ENCODE results near the gene DCAF10.

Gene DCAF10

DNA sequence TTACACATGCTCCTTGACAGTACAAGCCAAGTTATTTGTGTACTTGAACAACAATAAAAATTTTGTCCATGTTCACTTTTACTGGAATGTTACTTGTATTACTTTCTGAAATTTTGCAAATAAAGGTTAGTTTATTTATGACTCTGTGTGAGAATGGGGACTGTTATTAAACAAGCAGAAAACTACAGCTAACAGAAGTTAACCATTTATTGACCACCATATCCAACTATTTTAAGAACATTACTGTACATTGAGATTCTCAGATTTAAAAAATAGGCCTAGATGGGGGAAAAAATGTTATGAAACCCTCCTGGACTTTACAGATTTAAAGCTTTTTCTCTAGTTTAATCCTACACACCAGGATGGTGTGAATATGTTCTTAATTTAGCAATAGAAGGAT, 101.5 kb downstream of the DCAF10 start:
- no peaks in the 10 kb centered on the region for H3K27me3 ChIP-seq (replicated peaks; ENCODE audit: control insufficient read depth, insufficient read depth, low read length)
- H3K4me3 ChIP-seq (replicated peaks; ENCODE audit: low read depth, low read length): peak overlapping the region; percentile 2; the same call in 1 of the 2 replicates

DNA sequence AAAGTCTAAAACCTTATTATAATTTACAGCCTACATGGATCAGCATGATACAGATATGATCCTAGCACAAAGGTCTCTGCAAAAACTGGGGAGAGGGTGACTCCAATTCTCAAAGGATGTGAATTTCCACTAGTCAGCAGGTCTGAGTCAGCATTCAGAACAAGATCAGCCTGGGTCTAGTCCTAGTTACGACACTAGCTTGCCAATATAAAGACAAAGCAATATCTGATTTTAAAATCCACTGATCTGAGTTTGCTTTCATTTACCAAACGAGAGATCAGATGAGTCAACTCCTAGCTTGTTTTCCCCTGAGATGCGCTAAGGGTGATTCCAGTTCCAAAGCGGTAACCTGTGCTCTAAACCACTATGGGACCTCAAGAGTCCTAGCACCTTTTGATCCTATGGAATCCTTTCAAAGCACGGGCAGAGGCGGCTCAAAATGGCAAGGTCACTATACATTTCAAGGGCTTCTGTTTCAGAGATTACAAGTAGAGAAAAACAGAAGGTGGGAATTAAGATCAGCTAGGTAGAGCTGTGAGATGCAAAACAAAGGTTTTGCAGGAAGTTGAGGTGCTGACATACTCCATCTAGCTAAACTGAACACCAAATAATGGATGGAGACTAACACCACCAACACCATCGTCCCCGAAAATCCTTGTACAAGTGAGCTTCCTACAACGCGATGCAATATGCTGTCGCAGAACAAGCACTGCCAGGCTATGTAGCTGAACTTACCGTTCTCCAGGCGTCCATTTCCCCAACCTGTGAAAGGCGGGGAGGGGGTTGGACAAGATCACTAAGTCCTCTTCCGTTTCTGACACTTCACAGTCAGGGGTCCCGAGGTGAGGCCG, 102.4 kb downstream of the DCAF10 start:
- no peaks in the 10 kb centered on the region; the same call in 1 of the 2 replicates for H3K36me3 ChIP-seq (ENCODE audit: control insufficient read depth, insufficient read depth, low read length)
- H3K27me3 ChIP-seq (replicated peaks; ENCODE audit: control insufficient read depth, insufficient read depth, low read length): no peaks in the 10 kb centered on the region
- TF ChIP-seq, protein P1, sequence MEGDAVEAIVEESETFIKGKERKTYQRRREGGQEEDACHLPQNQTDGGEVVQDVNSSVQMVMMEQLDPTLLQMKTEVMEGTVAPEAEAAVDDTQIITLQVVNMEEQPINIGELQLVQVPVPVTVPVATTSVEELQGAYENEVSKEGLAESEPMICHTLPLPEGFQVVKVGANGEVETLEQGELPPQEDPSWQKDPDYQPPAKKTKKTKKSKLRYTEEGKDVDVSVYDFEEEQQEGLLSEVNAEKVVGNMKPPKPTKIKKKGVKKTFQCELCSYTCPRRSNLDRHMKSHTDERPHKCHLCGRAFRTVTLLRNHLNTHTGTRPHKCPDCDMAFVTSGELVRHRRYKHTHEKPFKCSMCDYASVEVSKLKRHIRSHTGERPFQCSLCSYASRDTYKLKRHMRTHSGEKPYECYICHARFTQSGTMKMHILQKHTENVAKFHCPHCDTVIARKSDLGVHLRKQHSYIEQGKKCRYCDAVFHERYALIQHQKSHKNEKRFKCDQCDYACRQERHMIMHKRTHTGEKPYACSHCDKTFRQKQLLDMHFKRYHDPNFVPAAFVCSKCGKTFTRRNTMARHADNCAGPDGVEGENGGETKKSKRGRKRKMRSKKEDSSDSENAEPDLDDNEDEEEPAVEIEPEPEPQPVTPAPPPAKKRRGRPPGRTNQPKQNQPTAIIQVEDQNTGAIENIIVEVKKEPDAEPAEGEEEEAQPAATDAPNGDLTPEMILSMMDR (IDR thresholded peaks at IDR 0.05; ENCODE audit: insufficient read depth, low read length, poor library complexity, severe bottlenecking): no peak
- peak overlapping the region; percentile 71 for H3K4me3 ChIP-seq (replicated peaks; ENCODE audit: low read depth, low read length)
- DNase-seq (ENCODE audit: extremely low read depth, insufficient read length): no peak

More for the DNA sequence above, 101.5 kb downstream of the DCAF10 start:
- no peaks in the 10 kb centered on the region; the same call in 1 of the 2 replicates for H3K36me3 ChIP-seq (ENCODE audit: control insufficient read depth, insufficient read depth, low read length)
- DNase-seq (ENCODE audit: extremely low read depth, insufficient read length): no peak
- TF ChIP-seq, protein P1 (IDR thresholded peaks at IDR 0.05; ENCODE audit: insufficient read depth, low read length, poor library complexity, severe bottlenecking): no peak

DNA sequence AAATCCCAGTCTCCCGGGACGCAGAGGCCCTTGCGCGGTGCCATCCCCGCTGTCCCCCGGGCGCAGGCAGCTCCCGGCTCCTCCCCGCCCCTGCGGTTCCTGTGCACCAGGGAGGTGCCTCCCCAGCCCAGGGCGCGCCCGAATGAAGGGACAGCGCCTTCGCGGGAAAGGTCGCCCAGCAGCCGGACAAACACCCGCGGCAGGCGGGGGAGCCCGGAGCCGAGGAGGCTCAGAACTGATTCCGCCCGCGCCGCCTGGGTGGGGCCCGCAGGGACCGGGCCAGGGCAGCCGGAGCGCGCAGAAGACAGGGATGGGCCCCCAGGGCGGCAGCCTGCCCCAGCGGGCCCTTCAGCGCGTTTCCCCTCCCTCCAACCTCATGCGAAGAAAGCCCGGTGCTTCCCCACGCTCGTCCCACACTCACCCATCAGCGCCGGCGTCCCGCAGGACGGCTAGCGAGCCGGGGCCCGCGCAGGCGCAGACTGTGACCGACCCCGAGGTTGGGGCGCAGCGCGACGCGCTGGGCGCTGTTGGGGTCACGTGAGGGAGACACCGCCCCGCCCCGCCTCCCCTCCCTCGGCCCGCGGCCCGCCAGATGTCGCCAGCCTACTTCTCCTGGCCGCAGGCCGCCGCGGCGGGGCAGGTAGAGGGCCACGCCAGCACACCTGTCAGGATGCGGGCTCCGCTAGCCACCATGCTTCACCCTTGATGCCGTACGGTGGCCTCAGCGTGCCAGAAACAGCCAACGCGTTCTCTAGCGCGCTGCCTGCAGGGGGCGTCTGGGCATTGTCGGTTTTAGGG, 103.2 kb downstream of the DCAF10 start, which contains the start of gene SLC25A51:
TSS of gene SLC25A51 (minus strand) at position 481 of the 798 bp plus-strand sequence. CDS start 15,577 bp downstream, outside the sequence.
- H3K36me3 ChIP-seq (ENCODE audit: control insufficient read depth, insufficient read depth, low read length): no peaks in the 10 kb centered on the region; the same call in 1 of the 2 replicates
- TF ChIP-seq, protein P1 (IDR thresholded peaks at IDR 0.05; ENCODE audit: insufficient read depth, low read length, poor library complexity, severe bottlenecking): peak; percentile 98
- DNase-seq (ENCODE audit: extremely low read depth, insufficient read length): peak; percentile 97

DNA sequence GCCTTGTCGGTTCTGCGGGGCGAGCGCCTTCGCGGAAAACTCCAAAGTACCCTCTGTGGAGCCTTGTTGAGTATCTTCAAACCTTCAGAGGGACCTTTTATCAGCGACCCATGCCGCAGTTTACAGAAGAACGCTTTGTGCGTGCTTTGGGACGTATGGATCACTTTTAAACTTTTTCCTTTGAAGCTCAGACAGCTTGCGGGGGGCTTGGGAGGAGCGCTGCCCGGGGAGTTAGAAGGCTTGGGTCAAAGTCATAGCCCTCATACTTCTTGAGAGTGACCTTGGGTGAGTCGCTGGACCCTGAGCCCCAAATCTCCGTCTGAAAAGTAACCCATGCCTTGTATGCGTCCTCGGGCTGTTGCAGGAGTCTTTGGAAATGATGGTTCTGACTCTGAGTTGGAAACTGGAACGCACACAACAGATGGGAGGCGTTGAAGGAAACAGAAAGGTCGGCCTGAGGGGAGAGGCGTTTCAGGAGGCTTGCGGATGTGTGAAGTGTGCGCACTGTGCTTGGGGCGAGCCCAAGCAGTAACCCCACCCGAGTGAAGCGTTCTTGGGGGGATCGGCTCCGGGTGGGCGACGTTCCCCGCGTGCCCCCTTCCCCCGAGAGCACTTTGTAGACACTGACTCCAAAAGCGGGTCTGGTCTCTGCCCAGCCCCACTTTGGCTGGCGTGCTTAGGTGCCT, 104.0 kb downstream of the DCAF10 start:
- H3K4me3 ChIP-seq (replicated peaks; ENCODE audit: low read depth, low read length): peak overlapping the region; percentile 71
- TF ChIP-seq, protein P1 (IDR thresholded peaks at IDR 0.05; ENCODE audit: insufficient read depth, low read length, poor library complexity, severe bottlenecking): no peak
- DNase-seq (ENCODE audit: extremely low read depth, insufficient read length): no peak
- H3K27me3 ChIP-seq (replicated peaks; ENCODE audit: control insufficient read depth, insufficient read depth, low read length): no peaks in the 10 kb centered on the region
- no peaks in the 10 kb centered on the region for H3K36me3 ChIP-seq (ENCODE audit: control insufficient read depth, insufficient read depth, low read length)

More for the DNA sequence above, 103.2 kb downstream of the DCAF10 start, which contains the start of gene SLC25A51:
- Histone ChIP-seq H3K27me3 (replicated peaks; ENCODE audit: control insufficient read depth, insufficient read depth, low read length) (no peaks in the 10 kb centered on the region), H3K4me3 (replicated peaks; ENCODE audit: low read depth, low read length) (peak within 1 kb of the TSS; percentile 71)

DNA sequence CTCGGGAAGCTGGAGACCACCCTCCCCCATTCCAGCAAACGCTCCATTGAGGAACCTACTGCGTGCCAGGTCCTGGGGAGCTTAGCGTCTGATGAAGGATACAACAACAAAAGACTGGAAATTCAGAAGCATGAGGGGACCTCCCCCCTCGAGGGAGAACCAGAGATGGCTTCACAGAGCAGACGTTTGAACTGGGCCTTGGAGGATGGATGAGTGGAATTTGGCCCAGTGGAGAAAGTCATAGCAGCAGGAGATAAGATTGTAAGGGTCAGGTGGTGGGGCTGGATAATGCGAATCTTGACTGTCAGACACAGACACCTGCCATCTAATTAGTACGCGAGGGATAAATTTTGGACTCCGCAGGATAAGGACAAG, 104.5 kb downstream of the DCAF10 start:
- Histone ChIP-seq H3K36me3 (ENCODE audit: control insufficient read depth, insufficient read depth, low read length) (no peaks in the 10 kb centered on the region), H3K4me3 (replicated peaks; ENCODE audit: low read depth, low read length) (no peak overlapping the region), H3K27me3 (replicated peaks; ENCODE audit: control insufficient read depth, insufficient read depth, low read length) (no peaks in the 10 kb centered on the region)
- no peak for DNase-seq (ENCODE audit: extremely low read depth, insufficient read length)
- TF ChIP-seq, protein P1 (IDR thresholded peaks at IDR 0.05; ENCODE audit: insufficient read depth, low read length, poor library complexity, severe bottlenecking): no peak

All from GM06990 (cell line).